HepG2 (cell line): ENCODE data around the gene KLF3. TPM values are rescaled to one million over a fixed set of nuclear protein-coding genes. Genes with fewer than 3 reads are reported as not detected.
A peak's percentile ranks its signal among the peaks of the same experiment; 100 is the strongest.

Source experiments
- ARNTL ChIP-seq: sonication (generic); formaldehyde crosslinking; IDR thresholded peaks from 2 replicates; pipeline ENCODE4 v1.4.0; 2020; ENCODE audit warnings: mild to moderate bottlenecking, missing genetic modification reagents
- ATF1 ChIP-seq: IDR thresholded peaks from 2 replicates; pipeline ENCODE4 v1.6.1; 2016; ENCODE audit warnings: mild to moderate bottlenecking, control low read depth
- ATF7 ChIP-seq, 2 experiments: fragments of 450-650 bp in 1 of 2; sonication (generic) in 1 of 2; formaldehyde crosslinking in 1 of 2; IDR thresholded peaks; 2 replicates each; pipeline versions ENCODE4 v1.4.0 to v1.6.1; 2016 to 2020; ENCODE audit warnings: antibody characterized with exemption in 1 of 2, mild to moderate bottlenecking in 1 of 2, missing genetic modification reagents in 1 of 2
- CC2D1A ChIP-seq: sonication (generic); formaldehyde crosslinking; IDR thresholded peaks from 2 replicates; pipeline ENCODE4 v1.8.1; 2023; ENCODE audit warnings: mild to moderate bottlenecking, missing genetic modification reagents
- MEIS2 ChIP-seq: sonication (generic); formaldehyde crosslinking; IDR thresholded peaks from 2 replicates; pipeline ENCODE4 v1.9.0; 2021; ENCODE audit warnings: mild to moderate bottlenecking, missing genetic modification reagents
- RCOR2 ChIP-seq: IDR thresholded peaks from 2 replicates; pipeline ENCODE4 v1.6.1; 2016; ENCODE audit warnings: missing biosample characterization, missing genetic modification reagents
- SRF ChIP-seq: IDR thresholded peaks from 2 replicates; pipeline ENCODE4 v1.6.1; 2011; ENCODE audit warnings: mild to moderate bottlenecking, low read depth, low read length, moderate library complexity
- ZNF281 ChIP-seq: sonication (generic); formaldehyde crosslinking; IDR thresholded peaks from 2 replicates; pipeline ENCODE4 v1.4.0; 2020; ENCODE audit warnings: missing genetic modification reagents, borderline replicate concordance
- ZNF510 ChIP-seq: sonication (generic); formaldehyde crosslinking; IDR thresholded peaks from 2 replicates; pipeline ENCODE4 v1.4.0; 2020; ENCODE audit warnings: low read depth, mild to moderate bottlenecking, missing genetic modification reagents
- ZNF883 ChIP-seq: sonication (generic); formaldehyde crosslinking; IDR thresholded peaks from 2 replicates; pipeline ENCODE4 v1.5.1; 2020; ENCODE audit warnings: mild to moderate bottlenecking, missing genetic modification reagents; ENCODE audit errors: not compliant biosample characterization
- polyA plus RNA-seq, 8 experiments: library from polyadenylated mRNA; depleted of rRNA in 3 of 8; stranded (reverse) in 7 of 8; unstranded in 1 of 8; fragments of >200 nt; fragmentation: Illumina TruSeq in 4 of 8; extraction: Trizol in 4 of 8; gene quantifications; 2 replicates each; pipeline versions ENCODE4 v1.2.1 to v1.2.3, GENCODE V29; 2011 to 2016; ENCODE audit warnings: low read depth in 4 of 8, missing spikeins in 1 of 8, mixed read lengths in 1 of 8; ENCODE audit not compliant: insufficient read depth in 1 of 8
- total RNA-seq, 5 experiments: library from RNA; depleted of rRNA; stranded (reverse); fragments of >200 nt; fragmentation: Illumina TruSeq; extraction: Trizol; gene quantifications; 2 replicates each; pipeline ENCODE4 v1.2.3, GENCODE V29; 2016; ENCODE audit warnings: low read depth in 1 of 5
- TF ChIP-seq, protein P1 (sequence below): sonication (generic); formaldehyde crosslinking; IDR thresholded peaks from 2 replicates; pipeline ENCODE4 v1.4.0; 2020; ENCODE audit warnings: mild to moderate bottlenecking, missing genetic modification reagents
- TF ChIP-seq, protein P2 (sequence below): sonication (generic); formaldehyde crosslinking; IDR thresholded peaks from 2 replicates; pipeline ENCODE4 v1.8.0; 2022; ENCODE audit warnings: mild to moderate bottlenecking, missing genetic modification reagents, borderline replicate concordance
- TF ChIP-seq, protein P3 (sequence below): sonication (generic); formaldehyde crosslinking; IDR thresholded peaks from 2 replicates; pipeline ENCODE4 v1.4.0; 2020; ENCODE audit warnings: missing genetic modification reagents

Gene KLF3
- total and polyA plus RNA-seq, 2 of the 13 experiments (the other 11 are each of a cell fraction or from before 2014, with no cell fraction given): 29.1 to 37.8 TPM

DNA sequence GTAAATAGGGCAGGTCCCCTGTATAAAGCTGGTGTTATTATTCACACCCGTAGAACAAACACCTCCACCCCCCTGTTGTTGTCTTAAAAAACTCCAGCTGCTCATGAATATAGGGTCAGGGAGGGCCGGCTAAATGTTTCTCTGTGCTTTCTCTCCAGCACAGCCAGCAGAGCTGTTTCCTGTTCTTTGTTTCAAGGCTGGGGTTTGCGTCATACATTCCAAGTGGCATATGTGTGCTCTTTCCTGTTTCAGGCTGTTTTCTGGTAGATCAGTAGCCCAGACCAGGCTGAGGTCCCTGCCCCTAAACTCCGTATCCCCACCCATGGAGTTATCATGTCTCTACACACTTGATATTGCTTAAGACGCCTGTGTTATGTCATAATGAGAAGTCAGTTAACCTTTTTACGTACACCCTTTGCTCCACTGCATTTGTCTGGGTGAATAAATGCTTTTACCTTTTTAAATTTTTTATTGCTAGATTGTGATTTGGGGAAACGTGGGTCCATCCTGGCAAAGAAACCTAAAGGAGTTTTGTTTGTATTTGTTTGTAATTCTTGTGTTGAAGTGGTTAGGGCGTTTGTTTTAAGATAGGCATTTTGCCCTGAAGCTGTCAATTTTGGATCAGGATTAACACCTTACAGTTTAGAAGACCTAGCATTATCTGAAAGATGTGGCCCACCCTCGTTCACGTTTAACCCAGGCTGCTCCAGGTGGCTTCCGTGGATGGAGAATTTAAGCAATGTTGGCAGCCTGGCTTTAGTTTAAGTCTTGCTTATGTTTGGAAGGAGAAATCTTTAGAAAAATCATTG is 3.3 kb downstream of the KLF3 start (continued):
- TF ChIP-seq, protein P1, sequence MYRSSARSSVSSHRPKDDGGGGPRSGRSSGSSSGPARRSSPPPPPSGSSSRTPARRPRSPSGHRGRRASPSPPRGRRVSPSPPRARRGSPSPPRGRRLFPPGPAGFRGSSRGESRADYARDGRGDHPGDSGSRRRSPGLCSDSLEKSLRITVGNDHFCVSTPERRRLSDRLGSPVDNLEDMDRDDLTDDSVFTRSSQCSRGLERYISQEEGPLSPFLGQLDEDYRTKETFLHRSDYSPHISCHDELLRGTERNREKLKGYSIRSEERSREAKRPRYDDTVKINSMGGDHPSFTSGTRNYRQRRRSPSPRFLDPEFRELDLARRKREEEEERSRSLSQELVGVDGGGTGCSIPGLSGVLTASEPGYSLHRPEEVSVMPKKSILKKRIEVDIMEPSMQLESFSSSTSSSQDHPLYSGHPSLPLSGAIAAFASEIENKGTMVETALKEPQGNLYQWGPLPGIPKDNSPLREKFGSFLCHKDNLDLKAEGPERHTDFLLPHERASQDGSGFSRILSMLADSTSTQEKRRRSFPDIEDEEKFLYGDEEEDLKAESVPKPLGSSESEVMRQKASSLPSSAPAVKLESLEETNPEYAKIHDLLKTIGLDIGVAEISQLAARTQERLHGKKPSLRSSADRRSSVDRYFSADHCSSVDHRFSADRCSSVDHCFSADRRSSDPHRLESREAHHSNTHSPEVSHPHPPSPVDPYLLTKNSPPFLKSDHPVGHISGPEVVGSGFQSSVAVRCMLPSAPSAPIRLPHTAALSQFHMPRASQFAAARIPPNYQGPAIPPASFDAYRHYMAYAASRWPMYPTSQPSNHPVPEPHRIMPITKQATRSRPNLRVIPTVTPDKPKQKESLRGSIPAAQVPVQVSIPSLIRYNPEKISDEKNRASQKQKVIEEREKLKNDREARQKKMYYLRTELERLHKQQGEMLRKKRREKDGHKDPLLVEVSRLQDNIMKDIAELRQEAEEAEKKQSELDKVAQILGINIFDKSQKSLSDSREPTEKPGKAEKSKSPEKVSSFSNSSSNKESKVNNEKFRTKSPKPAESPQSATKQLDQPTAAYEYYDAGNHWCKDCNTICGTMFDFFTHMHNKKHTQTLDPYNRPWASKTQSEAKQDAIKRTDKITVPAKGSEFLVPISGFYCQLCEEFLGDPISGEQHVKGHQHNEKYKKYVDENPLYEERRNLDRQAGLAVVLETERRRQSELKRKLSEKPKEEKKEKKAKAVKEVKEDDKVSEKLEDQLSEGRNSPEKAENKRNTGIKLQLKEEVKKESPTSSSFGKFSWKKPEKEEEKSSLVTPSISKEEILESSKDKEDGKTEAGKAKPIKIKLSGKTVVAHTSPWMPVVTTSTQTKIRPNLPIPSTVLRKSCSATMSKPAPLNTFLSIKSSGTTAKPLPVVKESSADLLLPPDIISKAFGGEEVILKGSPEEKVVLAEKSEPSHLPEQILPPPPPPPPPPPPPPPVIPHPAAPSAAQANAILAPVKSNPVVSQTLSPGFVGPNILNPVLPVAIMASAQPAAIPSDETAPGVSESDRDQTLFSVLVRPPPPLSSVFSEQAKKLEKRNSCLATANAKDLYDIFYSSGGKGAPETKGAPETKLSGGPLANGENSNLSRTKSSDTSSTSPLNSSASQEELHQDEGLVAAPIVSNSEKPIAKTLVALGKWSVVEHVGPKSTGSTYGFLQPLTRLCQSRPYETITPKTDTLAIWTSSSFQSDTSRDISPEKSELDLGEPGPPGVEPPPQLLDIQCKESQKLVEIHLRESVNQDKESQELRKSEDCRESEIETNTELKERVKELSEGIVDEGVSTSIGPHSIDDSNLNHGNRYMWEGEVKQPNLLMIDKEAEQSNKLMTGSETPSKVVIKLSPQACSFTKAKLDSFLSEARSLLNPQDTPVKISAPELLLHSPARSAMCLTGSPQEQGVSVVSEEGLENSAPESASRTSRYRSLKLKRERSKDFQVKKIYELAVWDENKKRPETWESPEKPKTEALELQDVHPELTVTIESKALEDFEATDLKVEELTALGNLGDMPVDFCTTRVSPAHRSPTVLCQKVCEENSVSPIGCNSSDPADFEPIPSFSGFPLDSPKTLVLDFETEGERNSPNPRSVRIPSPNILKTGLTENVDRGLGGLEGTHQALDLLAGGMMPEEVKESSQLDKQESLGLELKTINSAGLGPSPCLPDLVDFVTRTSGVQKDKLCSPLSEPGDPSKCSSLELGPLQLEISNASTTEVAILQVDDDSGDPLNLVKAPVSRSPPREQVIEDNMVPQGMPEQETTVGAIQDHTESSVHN (CRISPR knock-in tag): no peak
- peak; percentile 83; the same call in 1 of the 2 replicates for TF ChIP-seq RCOR2 (CRISPR knock-in tag)
- no peak for TF ChIP-seq ZNF883 (CRISPR knock-in tag)
- no peak for TF ChIP-seq ZNF510 (CRISPR knock-in tag)
- peak; percentile 71 for TF ChIP-seq ATF7 (IDR thresholded peaks at IDR 0.05)
- TF ChIP-seq ATF7 (CRISPR knock-in tag; IDR thresholded peaks at IDR 0.05): peak; percentile 84
- TF ChIP-seq ATF1 (CRISPR knock-in tag): peak; percentile 57
- no peak for TF ChIP-seq SRF
- peak; percentile 28; the same call in 1 of the 2 replicates for TF ChIP-seq MEIS2 (CRISPR knock-in tag)
- TF ChIP-seq, protein P2, sequence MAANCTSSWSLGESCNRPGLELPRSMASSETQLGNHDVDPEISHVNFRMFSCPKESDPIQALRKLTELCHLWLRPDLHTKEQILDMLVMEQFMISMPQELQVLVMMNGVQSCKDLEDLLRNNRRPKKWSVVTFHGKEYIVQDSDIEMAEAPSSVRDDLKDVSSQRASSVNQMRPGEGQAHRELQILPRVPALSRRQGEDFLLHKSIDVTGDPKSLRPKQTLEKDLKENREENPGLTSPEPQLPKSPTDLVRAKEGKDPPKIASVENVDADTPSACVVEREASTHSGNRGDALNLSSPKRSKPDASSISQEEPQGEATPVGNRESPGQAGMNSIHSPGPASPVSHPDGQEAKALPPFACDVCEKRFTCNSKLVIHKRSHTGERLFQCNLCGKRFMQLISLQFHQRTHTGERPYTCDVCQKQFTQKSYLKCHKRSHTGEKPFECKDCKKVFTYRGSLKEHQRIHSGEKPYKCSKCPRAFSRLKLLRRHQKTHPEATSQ: peak; percentile 51; the same call in 1 of the 2 replicates
- no peak for TF ChIP-seq ZNF281
- 0 out of 2 replicates have a peak, but pooled peaks have one; percentile 29 for TF ChIP-seq CC2D1A (CRISPR knock-in tag)
- TF ChIP-seq ARNTL: 0 out of 2 replicates have a peak, but pooled peaks have one; percentile 50
- TF ChIP-seq, protein P3, sequence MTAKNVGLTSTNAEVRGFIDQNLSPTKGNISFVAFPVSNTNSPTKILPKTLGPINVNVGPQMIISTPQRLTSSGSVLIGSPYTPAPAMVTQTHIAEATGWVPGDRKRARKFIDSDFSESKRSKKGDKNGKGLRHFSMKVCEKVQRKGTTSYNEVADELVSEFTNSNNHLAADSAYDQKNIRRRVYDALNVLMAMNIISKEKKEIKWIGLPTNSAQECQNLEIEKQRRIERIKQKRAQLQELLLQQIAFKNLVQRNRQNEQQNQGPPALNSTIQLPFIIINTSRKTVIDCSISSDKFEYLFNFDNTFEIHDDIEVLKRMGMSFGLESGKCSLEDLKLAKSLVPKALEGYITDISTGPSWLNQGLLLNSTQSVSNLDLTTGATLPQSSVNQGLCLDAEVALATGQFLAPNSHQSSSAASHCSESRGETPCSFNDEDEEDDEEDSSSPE (CRISPR knock-in tag): peak; percentile 21; the same call in 1 of the 2 replicates
